PC-3 (cell line): ENCODE results near the gene ABCG1. TPM values are rescaled to one million over a fixed set of nuclear protein-coding genes. Genes with fewer than 3 reads are reported as not detected.

Experiments used
- ATAC-seq: fragments of 200-7000 bp; cut with Tn5 transposase; 2 replicates; pipeline ENCODE4 v1.9.1; 2020; ENCODE audit warnings: mild to moderate bottlenecking, moderate library complexity
- BruUV-seq: library from RNA; stranded (reverse); fragments of 400-500 nt; replicated peaks from 2 replicates; lab custom pipeline; 2021; lab: Mats Ljungman, UMichigan
- CTCF ChIA-PET: fragments of 300-600 bp; sonication (Branson Sonifier 250); formaldehyde crosslinking; loops from one replicate; lab custom pipeline; 2022; ENCODE audit warnings: antibody characterized with exemption; lab: Charles Lee
- POLR2A ChIA-PET: fragments of 300-600 bp; sonication (Branson Sonifier 250); formaldehyde crosslinking; loops from one replicate; lab custom pipeline; 2022; ENCODE audit warnings: antibody characterized with exemption; ENCODE audit not compliant: unreplicated experiment; lab: Charles Lee
- DNase-seq: peaks from one replicate; pipeline ENCODE4 v3.0.0-alpha.2; 2015
- H2AFZ ChIP-seq: fragments of 300-600 bp; sonication (generic); 2 replicates; pipeline ENCODE4 v1.6.0; 2016; ENCODE audit warnings: antibody characterized with exemption, low read length
- H3F3A ChIP-seq: fragments of 300-600 bp; sonication (generic); one replicate; pipeline ENCODE4 v1.6.0; 2017; ENCODE audit warnings: antibody characterized with exemption, low read length, control low read depth, mild to moderate bottlenecking; ENCODE audit not compliant: unreplicated experiment
- H3K27ac ChIP-seq: fragments of 300-600 bp; sonication (generic); 2 replicates; pipeline ENCODE4 v1.5.1; 2016; ENCODE audit warnings: mild to moderate bottlenecking, low read length
- H3K27me3 ChIP-seq: fragments of 300-600 bp; sonication (generic); 2 replicates; pipeline ENCODE4 v1.6.1; 2016; ENCODE audit warnings: low read length, mixed read lengths
- H3K36me3 ChIP-seq: fragments of 300-600 bp; sonication (generic); 2 replicates; pipeline ENCODE4 v1.6.1; 2016; ENCODE audit warnings: low read depth, mixed run types, low read length, mixed read lengths
- H3K4me1 ChIP-seq: fragments of 300-600 bp; sonication (generic); 2 replicates; pipeline ENCODE4 v1.5.1; 2016; ENCODE audit warnings: low read length; ENCODE audit not compliant: insufficient read depth
- H3K4me2 ChIP-seq: fragments of 300-600 bp; sonication (generic); 2 replicates; pipeline ENCODE4 v1.6.0; 2016; ENCODE audit warnings: low read length
- H3K4me3 ChIP-seq: fragments of 300-600 bp; sonication (generic); 2 replicates; pipeline ENCODE4 v1.5.1; 2016; ENCODE audit warnings: mild to moderate bottlenecking, low read length, mixed read lengths
- H3K79me2 ChIP-seq: fragments of 300-600 bp; sonication (generic); 2 replicates; pipeline ENCODE4 v1.6.1; 2017; ENCODE audit warnings: low read length, mixed read lengths
- H3K9ac ChIP-seq: fragments of 300-600 bp; sonication (generic); 2 replicates; pipeline ENCODE4 v1.6.0; 2016; ENCODE audit warnings: mild to moderate bottlenecking, low read length
- H3K9me2 ChIP-seq: fragments of 300-600 bp; sonication (generic); replicated peaks from 2 replicates; pipeline ENCODE4 v1.6.1; 2016; ENCODE audit warnings: mixed run types, low read length, mixed read lengths
- H3K9me3 ChIP-seq: fragments of 300-600 bp; sonication (generic); 2 replicates; pipeline ENCODE4 v1.6.1; 2016; ENCODE audit warnings: low read length, mixed read lengths
- H4K20me1 ChIP-seq: fragments of 300-600 bp; sonication (generic); 2 replicates; pipeline ENCODE4 v1.6.1; 2016; ENCODE audit warnings: low read length, mixed read lengths
- EZH2 ChIP-seq: fragments of 300-600 bp; sonication (generic); IDR thresholded peaks from one replicate; pipeline ENCODE4 v1.6.1; 2017; ENCODE audit warnings: antibody characterized with exemption, mild to moderate bottlenecking, low read length; ENCODE audit not compliant: unreplicated experiment
- EZH2phosphoT487 ChIP-seq: fragments of 300-600 bp; sonication (generic); IDR thresholded peaks from 2 replicates; pipeline ENCODE4 v1.6.1; 2018; ENCODE audit warnings: mild to moderate bottlenecking, antibody characterized with exemption, low read length, borderline replicate concordance
- intact Hi-C: fragments of 100-400 bp; cut with micrococcal nuclease; formaldehyde crosslinking; loops from 2 replicates; pipeline ENCODE4 v1.9.0; 2023
- total RNA-seq: library from RNA; depleted of rRNA; stranded (reverse); fragments of >200 nt; gene quantifications from 2 replicates; pipeline ENCODE4 v1.2.3, GENCODE V29; 2014
- TF ChIP-seq, protein P1 (sequence below): fragments of 300-600 bp; sonication (generic); conservative IDR thresholded peaks from 2 replicates; pipeline ENCODE4 v1.5.1; 2017; ENCODE audit warnings: antibody characterized with exemption, low read depth, mild to moderate bottlenecking, low read length

ABCG1 gene
- total RNA-seq, 1 experiment from 2014 or later = 0.66 TPM

DNA sequence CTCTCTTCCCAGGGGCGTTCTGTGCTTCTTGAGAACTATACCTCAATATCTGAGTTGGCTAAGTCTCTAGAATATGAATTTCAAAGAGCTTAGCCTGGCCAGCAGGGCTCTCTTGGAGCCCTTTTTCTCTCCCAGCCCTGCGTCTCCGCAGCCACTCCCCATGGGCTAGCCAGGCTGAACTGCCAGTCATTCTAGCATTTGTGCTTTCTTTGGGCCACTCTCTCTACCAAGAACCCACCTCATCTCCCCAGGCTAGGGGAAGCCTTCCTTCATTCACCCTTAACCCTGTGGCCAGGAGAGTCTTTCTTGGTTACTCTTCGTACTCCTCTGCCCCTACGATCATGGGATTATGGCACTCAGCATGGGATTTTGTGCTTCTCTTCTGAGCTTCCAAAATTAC, 18.2 kb downstream of the ABCG1 start:
- Histone ChIP-seq H3K36me3 (no peaks in the 10 kb centered on the region), H3K27me3 (no peaks in the 10 kb centered on the region), H3K4me1 (peaks cover 16% of the 10 kb centered on the region), H3K9me3 (no peaks in the 10 kb centered on the region), H4K20me1 (no peaks in the 10 kb centered on the region), H3K9me2 (no peaks in the 10 kb centered on the region), H3K4me3 (no peak overlapping the region), H3K79me2 (no peaks in the 10 kb centered on the region), H2AFZ (no peak overlapping the region), H3K9ac (no peak overlapping the region), H3K27ac (no peak overlapping the region), H3K4me2 (no peak overlapping the region), H3F3A (no peaks in the 10 kb centered on the region)
- CTCF ChIA-PET = no interaction called here
- intact Hi-C loops = no loop called here
- no TSS peak for BruUV-seq
- DNase-seq = no peak
- TF ChIP-seq, protein P1, sequence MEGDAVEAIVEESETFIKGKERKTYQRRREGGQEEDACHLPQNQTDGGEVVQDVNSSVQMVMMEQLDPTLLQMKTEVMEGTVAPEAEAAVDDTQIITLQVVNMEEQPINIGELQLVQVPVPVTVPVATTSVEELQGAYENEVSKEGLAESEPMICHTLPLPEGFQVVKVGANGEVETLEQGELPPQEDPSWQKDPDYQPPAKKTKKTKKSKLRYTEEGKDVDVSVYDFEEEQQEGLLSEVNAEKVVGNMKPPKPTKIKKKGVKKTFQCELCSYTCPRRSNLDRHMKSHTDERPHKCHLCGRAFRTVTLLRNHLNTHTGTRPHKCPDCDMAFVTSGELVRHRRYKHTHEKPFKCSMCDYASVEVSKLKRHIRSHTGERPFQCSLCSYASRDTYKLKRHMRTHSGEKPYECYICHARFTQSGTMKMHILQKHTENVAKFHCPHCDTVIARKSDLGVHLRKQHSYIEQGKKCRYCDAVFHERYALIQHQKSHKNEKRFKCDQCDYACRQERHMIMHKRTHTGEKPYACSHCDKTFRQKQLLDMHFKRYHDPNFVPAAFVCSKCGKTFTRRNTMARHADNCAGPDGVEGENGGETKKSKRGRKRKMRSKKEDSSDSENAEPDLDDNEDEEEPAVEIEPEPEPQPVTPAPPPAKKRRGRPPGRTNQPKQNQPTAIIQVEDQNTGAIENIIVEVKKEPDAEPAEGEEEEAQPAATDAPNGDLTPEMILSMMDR = no peak
- no peak for TF ChIP-seq EZH2
- TF ChIP-seq EZH2phosphoT487 = no peak
- no peak for ATAC-seq
- POLR2A ChIA-PET = no interaction called here

DNA sequence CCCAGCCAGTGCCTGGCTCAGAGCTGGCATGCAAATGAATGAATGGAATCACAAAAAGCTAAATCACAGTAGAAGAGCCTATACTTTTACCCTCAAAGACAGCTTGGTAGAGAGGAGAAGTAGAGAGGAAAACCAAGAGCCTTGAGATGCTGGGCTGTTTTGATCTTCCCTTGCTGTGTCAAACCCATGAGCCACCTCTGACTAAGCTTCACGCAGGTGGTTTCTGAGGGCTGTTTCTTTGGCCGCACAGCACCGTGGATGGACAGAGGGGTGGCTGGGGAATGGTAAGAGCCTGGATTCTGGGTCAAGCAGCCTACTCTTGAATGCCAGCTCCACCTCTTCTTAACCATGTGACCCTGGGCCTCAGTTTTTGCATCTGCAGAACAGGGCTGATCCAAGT, 18.6 kb downstream of the ABCG1 start:
- Histone ChIP-seq H3K9me2 (no peaks in the 10 kb centered on the region), H3K36me3 (no peaks in the 10 kb centered on the region), H3F3A (no peaks in the 10 kb centered on the region), H3K4me1 (peaks cover 16% of the 10 kb centered on the region), H3K9ac (no peak overlapping the region), H3K79me2 (no peaks in the 10 kb centered on the region), H3K27me3 (no peaks in the 10 kb centered on the region), H3K9me3 (no peaks in the 10 kb centered on the region), H4K20me1 (no peaks in the 10 kb centered on the region), H3K4me2 (no peak overlapping the region), H3K27ac (no peak overlapping the region), H2AFZ (no peak overlapping the region), H3K4me3 (no peak overlapping the region)
- POLR2A ChIA-PET = no interaction called here
- ATAC-seq (no peak), DNase-seq (no peak)
- CTCF ChIA-PET = no interaction called here
- no TSS peak for BruUV-seq
- TF ChIP-seq EZH2 (no peak), EZH2phosphoT487 (no peak)
- TF ChIP-seq, protein P1 = no peak
- intact Hi-C loops = no loop called here

DNA sequence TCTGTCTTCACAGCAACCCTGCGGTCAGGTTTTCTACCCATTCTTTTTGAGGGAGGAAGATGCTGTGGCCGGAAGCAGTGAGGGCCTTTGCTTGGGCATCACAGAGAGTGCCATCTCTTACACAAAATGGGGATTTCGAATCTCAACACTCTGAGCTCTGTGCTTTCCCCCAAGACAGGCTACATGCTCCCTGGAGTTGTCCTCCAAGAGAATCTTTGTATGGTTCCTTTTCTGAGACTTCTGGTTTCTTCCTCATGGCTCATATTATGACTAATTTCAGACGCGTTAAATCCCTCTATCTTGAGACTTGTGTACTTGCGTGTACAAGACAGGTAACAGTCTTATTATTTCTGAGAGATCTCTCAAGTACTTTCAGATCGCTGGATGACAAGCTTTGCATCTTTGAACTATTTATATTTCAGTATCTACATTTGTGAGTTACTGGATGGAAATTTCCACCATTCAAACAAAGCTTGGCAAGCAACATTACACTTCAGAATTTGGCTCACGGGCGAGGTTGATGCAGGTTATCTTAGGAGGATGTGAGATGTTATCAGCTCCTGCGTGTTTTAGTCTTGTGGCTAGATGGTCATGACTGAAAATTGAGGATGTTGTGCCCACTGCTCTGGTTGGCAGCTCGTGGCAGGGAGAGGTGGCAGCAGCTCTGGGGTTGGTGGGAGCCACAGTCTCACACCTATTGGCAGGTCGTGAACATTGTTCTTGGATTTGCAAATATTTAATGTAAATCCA, 19.4 kb downstream of the ABCG1 start:
- Histone ChIP-seq H3K4me2 (no peak overlapping the region), H3K4me3 (no peak overlapping the region), H3K79me2 (no peaks in the 10 kb centered on the region), H2AFZ (no peak overlapping the region), H3K9me2 (no peaks in the 10 kb centered on the region), H4K20me1 (no peaks in the 10 kb centered on the region), H3K27ac (no peak overlapping the region), H3K27me3 (no peaks in the 10 kb centered on the region), H3K9me3 (no peaks in the 10 kb centered on the region), H3K9ac (no peak overlapping the region), H3F3A (no peaks in the 10 kb centered on the region), H3K36me3 (no peaks in the 10 kb centered on the region), H3K4me1 (peaks cover 16% of the 10 kb centered on the region)
- DNase-seq (no peak), ATAC-seq (no peak)
- ChIA-PET POLR2A (no interaction called here), CTCF (no interaction called here)
- TF ChIP-seq EZH2phosphoT487 (no peak), EZH2 (no peak)
- TF ChIP-seq, protein P1 = no peak
- intact Hi-C loops = no loop called here
- no TSS peak for BruUV-seq
